ENCODE data around the gene FOXJ1. TPM values are rescaled to one million over a fixed set of nuclear protein-coding genes. Genes with fewer than 3 reads are reported as not detected.
"Not testable (repeated sequence)": the region's sequence is repeated elsewhere in the genome, so short reads cannot be mapped to it uniquely, and the experiment has no call there.

Gene FOXJ1, protein sequence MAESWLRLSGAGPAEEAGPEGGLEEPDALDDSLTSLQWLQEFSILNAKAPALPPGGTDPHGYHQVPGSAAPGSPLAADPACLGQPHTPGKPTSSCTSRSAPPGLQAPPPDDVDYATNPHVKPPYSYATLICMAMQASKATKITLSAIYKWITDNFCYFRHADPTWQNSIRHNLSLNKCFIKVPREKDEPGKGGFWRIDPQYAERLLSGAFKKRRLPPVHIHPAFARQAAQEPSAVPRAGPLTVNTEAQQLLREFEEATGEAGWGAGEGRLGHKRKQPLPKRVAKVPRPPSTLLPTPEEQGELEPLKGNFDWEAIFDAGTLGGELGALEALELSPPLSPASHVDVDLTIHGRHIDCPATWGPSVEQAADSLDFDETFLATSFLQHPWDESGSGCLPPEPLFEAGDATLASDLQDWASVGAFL
- total RNA-seq, result under 1 TPM; 0.20 to 0.48 TPM

DNA sequence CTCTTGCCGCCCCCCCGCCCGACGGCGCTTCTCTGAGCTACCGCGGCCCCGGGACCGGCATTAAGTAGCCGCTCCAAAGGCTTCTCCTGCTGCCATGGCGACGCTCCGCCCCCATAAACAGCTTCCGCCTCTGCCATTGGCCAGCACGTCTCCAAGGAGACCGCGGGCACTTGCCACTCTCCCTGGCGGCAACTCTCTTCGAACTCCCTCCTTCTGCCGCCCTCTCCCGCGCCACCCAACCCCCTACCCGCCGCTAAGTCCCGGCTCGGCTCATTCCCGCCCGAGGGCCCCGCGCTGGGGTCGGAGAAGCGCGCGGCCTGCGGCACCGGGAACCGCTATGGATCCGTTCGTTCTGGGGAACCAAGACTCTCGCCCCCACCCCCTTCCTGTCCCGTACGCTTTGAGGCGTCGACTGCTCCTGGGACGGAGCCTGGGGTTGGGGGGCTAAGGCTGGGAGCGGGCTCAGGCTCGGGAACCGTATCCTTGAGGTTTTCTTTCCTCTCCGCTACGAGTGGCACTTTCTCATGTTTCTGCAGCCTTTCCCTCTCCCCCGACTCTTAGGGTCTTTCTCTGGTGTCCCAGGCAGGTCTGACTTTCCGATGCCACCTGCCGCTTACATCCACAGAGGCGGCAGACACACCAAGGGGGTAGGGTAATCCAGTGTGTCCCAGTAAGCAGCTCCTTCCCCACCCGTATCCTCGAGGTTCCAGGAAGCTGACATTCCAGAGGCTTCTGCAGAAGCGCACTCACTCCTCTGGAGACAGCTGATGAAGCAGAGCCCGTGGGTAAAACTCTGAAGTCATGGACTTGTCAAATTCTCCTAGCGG lies at the start of gene FOXJ1:
Gene FOXJ1 (minus strand): TSS at position 34 of the 827 bp plus-strand sequence. CDS start 850 bp downstream, outside the sequence.
- DNase-seq, result peak; percentile 92
- CTCF ChIA-PET, result interaction anchor here (0.6 to 4.8 kb wide), 13 partner anchors 9 to 138 kb away, joined by 3 to 18 read pairs (median 4); no protein-coding TSS in a partner anchor
- Mint-ChIP-seq H3K9me3 (no peaks in the 10 kb centered on the region), H3K27me3 (peaks cover 15% of the 10 kb centered on the region), H3K27ac (peak within 1 kb of the TSS; percentile 69), H3K4me3 (peak within 1 kb of the TSS; percentile 71), H3K36me3 (ENCODE audit: low read depth) (peaks cover 16% of the 10 kb centered on the region), H3K4me1 (peaks cover 58% of the 10 kb centered on the region)
- POLR2A ChIA-PET, result no interaction called here

DNA sequence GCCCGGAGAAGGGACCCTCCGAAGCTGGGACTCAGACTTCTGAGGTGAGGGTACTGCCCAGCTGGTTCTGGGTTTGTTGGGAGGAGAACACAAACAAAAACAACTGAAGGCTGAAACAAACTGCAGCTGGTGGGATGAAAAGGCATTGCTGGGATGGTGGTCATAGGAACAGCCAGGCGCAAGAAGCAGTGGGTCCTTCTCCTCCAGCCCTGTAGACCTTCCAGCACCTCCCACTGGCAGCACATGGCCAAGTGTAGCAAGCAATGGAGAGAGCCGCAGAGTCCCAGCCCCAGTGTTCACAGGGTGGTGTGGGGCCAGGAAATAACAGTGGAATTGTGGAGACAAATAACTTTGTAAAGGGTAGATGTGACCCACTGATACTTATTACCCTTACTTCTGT lies 48.7 kb upstream of the FOXJ1 start:
- Mint-ChIP-seq H3K27me3 (no peaks in the 10 kb centered on the region), H3K36me3 (ENCODE audit: low read depth) (peaks cover 52% of the 10 kb centered on the region), H3K27ac (peak overlapping the region; percentile 96), H3K4me3 (peak overlapping the region; percentile 37), H3K4me1 (peaks cover 78% of the 10 kb centered on the region), H3K9me3 (peaks cover 2% of the 10 kb centered on the region)
- ChIA-PET CTCF (interaction anchor here (0.9 to 5.6 kb wide), 6 partner anchors 10 to 23 kb away, joined by 4 to 59 read pairs (median 5); no protein-coding TSS in a partner anchor), POLR2A (interaction anchor here (0.6 to 1.2 kb wide), 3 partner anchors 56 to 77 kb away, joined by 3 to 4 read pairs (median 3); partner anchors contain the start of gene UBALD2)
- DNase-seq, result no peak

DNA sequence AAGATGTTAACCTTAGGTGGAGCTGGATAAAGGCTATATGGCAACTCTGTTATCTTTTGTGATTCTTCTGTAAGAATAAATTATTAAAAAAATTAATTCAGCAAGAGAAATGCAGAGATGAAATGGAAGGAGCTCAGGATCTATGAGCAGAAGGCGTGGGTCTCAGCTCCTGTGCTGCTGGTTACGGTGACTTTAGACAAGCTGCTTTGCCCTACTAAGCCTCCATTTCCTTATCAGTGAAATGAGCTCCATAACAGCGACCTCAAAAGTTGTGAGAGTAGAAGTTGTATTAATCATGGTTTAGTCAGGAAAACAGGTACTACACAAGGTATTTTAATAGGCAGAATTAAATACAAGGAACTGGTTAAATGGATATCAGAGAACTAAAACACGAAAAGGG lies 48.2 kb upstream of the FOXJ1 start:
- peaks cover 78% of the 10 kb centered on the region for H3K4me1 Mint-ChIP-seq
- peak overlapping the region; percentile 96 for H3K27ac Mint-ChIP-seq
- peak overlapping the region; percentile 37 for H3K4me3 Mint-ChIP-seq
- ChIA-PET POLR2A (interaction anchor here (0.6 to 1.2 kb wide), 3 partner anchors 56 to 78 kb away, joined by 3 to 4 read pairs (median 3); partner anchors contain the start of gene UBALD2), CTCF (interaction anchor here (0.9 to 5.6 kb wide), 6 partner anchors 9 to 22 kb away, joined by 4 to 59 read pairs (median 5); no protein-coding TSS in a partner anchor)
- no peaks in the 10 kb centered on the region for H3K27me3 Mint-ChIP-seq
- no peak for DNase-seq
- peaks cover 52% of the 10 kb centered on the region for H3K36me3 Mint-ChIP-seq (ENCODE audit: low read depth)
- H3K9me3 Mint-ChIP-seq, result peaks cover 2% of the 10 kb centered on the region

DNA sequence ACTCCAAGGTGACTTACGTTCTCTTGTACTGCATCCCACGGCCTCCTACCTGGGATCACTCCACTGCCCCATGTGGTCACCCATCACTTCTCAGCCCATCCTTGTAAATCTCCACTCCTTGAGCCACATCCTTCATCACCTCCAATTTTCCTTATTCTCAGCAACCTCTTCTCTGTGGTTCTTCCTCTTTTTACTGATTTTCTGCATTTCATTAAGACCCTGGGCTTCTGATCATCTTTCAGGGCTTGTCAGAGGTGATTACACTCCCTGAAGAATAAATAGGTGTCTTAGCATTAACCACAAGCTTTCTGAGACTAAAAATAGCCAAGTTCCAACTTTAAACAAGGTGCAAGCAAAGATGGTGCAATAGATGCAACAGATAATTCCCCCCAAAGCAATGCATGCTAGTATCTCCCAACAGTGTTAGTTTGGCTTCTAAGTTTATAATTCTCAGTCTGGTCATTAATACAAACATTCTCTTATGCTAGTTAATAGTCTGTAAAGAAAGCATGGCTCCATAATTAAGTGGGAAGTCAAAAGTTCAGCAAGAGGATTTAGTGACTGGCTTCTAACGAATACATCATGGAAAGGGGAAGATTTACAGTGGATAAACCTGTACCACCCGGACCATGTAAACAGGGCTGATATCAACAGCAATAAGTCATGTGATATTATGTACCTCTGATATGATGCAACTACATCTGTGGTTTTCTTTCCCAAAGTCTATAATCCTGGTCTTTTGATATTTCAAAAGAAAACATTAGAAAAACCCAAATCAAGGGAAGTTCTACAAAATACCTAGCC lies 47.4 kb upstream of the FOXJ1 start:
- Mint-ChIP-seq H3K9me3 (peaks cover 2% of the 10 kb centered on the region), H3K36me3 (ENCODE audit: low read depth) (peaks cover 44% of the 10 kb centered on the region), H3K27me3 (no peaks in the 10 kb centered on the region), H3K4me3 (peak overlapping the region; percentile 10), H3K4me1 (peaks cover 73% of the 10 kb centered on the region), H3K27ac (peak overlapping the region; percentile 96)
- CTCF ChIA-PET, result interaction anchor here (0.6 to 5.6 kb wide), 6 partner anchors 8 to 67 kb away, joined by 3 to 59 read pairs (median 4); no protein-coding TSS in a partner anchor
- POLR2A ChIA-PET, result interaction anchor here (1.2 kb wide), 2 partner anchors 77 to 79 kb away, joined by 3 to 4 read pairs; partner anchors contain the start of gene UBALD2
- DNase-seq, result no peak

DNA sequence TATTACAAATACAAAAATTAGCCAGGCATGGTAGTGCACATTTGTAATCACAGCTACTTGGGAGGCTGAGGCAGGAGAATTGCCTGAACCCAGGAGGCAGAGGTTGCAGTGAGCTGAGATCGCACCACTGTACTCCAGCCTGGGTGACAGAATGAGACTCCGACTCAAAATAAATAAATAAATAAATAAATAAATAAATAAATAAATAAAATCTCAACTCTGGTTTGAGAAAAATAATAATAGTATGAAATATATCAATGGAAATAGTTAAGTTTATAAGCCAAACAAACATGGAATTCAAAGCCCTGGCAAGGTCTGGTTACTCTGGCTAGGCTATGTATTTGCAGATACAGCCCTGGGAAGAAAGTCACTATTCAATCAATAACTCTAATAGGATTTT lies 45.7 kb upstream of the FOXJ1 start:
- H3K9me3 Mint-ChIP-seq, H3K27me3 Mint-ChIP-seq, POLR2A ChIA-PET, DNase-seq, H3K4me3 Mint-ChIP-seq: not testable (repeated sequence)
- Mint-ChIP-seq H3K27ac (peak overlapping the region; percentile 13), H3K36me3 (ENCODE audit: low read depth) (peaks cover 45% of the 10 kb centered on the region), H3K4me1 (peaks cover 65% of the 10 kb centered on the region)
- CTCF ChIA-PET, result interaction anchor here (1.5 kb wide), 1 partner anchor 13 kb away, joined by 3 read pairs; no protein-coding TSS in a partner anchor

DNA sequence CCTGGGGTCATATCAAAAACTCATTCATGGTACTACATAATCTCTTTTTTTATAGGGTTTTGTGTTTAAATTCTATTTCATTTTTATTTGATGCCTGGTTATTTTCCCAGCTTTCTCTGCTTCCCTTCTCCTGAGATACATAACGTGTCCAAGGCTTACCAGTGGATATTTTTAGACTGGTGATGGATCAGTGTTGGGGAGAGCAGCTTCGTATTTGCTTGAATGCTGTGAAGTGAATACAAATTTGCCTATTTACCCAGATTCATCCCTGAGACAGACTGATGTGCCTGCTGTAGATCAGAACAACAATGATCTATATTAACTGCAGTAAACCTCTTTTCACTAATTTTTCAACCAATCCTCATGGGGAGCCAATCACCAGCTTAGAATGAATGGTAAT lies 43.2 kb upstream of the FOXJ1 start:
- H3K4me3 Mint-ChIP-seq, result no peak overlapping the region
- ChIA-PET CTCF (interaction anchor here (0.6 to 2.1 kb wide), 6 partner anchors 9 to 95 kb away, joined by 3 to 10 read pairs (median 4); no protein-coding TSS in a partner anchor), POLR2A (interaction anchor here (0.6 kb wide), 1 partner anchor 53 kb away, joined by 11 read pairs; no protein-coding TSS in a partner anchor)
- DNase-seq, result no peak
- no peaks in the 10 kb centered on the region for H3K9me3 Mint-ChIP-seq
- H3K36me3 Mint-ChIP-seq (ENCODE audit: low read depth), result peaks cover 52% of the 10 kb centered on the region
- peaks cover 71% of the 10 kb centered on the region for H3K4me1 Mint-ChIP-seq
- H3K27me3 Mint-ChIP-seq, result no peaks in the 10 kb centered on the region
- no peak overlapping the region for H3K27ac Mint-ChIP-seq

DNA sequence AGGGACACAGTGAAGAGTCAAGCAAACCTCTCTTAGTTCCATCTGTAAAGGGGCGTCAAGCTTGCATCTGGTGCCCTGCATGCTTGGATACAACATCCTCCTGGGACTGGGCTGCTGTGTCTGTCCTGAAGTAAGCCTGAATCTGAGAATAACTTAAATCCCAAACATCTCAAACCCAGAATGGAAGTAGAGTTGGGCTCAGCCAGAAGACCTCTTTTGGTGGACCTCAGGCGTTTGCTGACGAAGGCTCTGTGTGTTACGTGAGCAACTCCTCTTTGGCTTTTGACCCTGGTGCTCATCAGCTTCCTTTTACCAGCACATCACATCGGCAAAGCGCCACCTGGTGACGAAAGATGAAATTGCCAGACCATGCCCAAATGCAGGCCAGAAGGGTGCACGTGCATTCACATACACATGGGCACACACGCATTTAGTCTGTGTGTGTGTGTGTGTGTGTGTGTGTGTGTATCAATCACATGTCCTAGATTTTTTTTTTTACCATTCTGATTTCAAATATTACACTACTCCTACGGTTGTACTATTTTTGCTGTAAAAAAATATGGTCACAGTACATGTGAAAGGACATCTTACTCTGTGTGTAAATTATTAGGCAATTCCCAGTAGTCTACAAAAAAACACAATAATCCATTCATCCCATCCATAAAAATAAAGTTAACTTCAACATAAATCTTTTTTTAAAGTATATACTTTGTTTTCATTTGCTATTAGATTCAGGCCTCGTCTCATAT lies 41.1 kb upstream of the FOXJ1 start:
- H3K36me3 Mint-ChIP-seq (ENCODE audit: low read depth), result peaks cover 48% of the 10 kb centered on the region

DNA sequence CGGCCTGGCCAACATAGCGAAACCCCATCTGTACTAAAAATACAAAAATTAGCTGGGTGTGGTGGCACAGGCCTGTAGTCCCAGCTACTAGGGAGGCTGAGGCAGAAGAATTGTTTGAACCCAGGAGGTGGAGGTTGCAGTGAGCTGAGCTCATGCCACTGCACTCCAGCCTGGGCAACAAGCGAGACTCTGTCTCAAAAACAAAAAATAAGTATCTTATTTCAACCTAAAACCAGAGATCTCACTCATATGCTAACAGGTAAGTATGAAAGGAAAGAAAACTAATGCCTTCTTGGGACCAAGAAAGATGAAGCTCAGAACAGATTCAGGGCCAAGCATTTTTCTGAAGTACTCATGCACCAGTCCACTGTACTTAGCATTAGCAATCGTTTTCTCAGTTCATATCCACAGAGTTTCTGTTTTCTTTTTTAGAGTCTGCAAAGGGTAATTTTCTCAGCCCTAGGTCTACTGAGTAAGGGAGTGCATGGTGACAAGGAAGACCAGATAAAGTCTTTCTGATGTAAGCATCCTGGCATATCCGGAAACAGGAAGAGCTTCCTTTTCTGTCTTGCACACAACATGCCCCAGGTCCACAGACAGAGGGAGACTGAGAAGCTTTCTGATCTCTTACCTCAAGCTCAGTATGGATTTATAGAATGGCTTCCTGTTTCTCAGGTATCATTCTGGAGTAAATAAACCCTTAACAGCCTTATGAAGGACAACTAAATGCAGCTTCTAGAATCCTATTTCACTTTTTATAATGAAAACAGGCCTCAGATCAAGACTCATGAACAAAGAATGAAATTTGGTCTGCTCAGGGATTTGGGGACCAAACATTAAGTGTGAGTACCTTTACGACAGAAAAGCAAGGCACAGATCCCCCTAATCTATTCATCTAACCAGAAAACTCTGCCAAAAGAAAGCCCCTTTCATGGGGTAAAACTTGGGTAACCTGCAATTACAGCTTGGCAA lies 38.7 kb upstream of the FOXJ1 start:
- peak overlapping the region; percentile 94 for H3K27ac Mint-ChIP-seq
- peaks cover 46% of the 10 kb centered on the region for H3K36me3 Mint-ChIP-seq (ENCODE audit: low read depth)
- no peaks in the 10 kb centered on the region for H3K9me3 Mint-ChIP-seq
- ChIA-PET POLR2A (interaction anchor here (0.6 to 1.6 kb wide), 14 partner anchors 12 to 92 kb away, joined by 3 to 10 read pairs (median 4); partner anchors contain the start of gene UBALD2), CTCF (interaction anchor here (0.8 to 5.4 kb wide), 23 partner anchors 11 to 100 kb away, joined by 3 to 59 read pairs (median 4); partner anchors contain the start of genes FOXJ1 and UBALD2)
- peaks cover 62% of the 10 kb centered on the region for H3K4me1 Mint-ChIP-seq
- peak overlapping the region; percentile 41 for H3K4me3 Mint-ChIP-seq
- no peaks in the 10 kb centered on the region for H3K27me3 Mint-ChIP-seq
- peak; percentile 68 for DNase-seq

More for the DNA sequence above, 41.1 kb upstream of the FOXJ1 start:
- H3K27me3 Mint-ChIP-seq, result no peaks in the 10 kb centered on the region
- no peaks in the 10 kb centered on the region for H3K9me3 Mint-ChIP-seq
- H3K27ac Mint-ChIP-seq, result peak overlapping the region; percentile 93
- peak overlapping the region; percentile 8 for H3K4me3 Mint-ChIP-seq
- ChIA-PET POLR2A (interaction anchor here (0.5 to 1.0 kb wide), 5 partner anchors 56 to 89 kb away, joined by 3 to 6 read pairs (median 3); no protein-coding TSS in a partner anchor), CTCF (interaction anchor here (0.6 to 5.4 kb wide), 49 partner anchors 9 to 1190 kb away, joined by 3 to 59 read pairs (median 4); partner anchors contain the start of genes EXOC7 and UBALD2)
- DNase-seq, result peak; percentile 96
- H3K4me1 Mint-ChIP-seq, result peaks cover 69% of the 10 kb centered on the region

DNA sequence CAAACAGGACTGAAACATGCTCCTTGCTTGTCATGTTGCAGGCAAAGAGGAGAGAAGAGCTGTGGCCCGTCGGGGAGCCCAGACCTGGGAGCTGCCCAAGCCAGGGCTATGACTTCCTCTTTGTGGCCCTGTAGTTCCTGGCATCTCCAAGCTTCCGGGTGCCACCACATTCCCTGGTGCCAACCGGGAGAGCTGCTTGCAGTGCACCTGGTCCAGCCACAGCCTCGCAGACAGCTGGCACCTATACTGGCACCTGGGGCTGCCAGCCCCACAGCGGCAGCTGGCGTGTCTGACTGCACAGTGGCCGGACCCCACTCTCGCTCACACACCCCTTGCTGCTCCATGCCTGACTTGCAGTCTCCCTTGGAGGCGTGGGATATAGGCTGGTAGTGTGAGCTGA lies 37.1 kb upstream of the FOXJ1 start:
- H3K4me3 Mint-ChIP-seq, result no peak overlapping the region
- no peaks in the 10 kb centered on the region for H3K27me3 Mint-ChIP-seq
- no peaks in the 10 kb centered on the region for H3K9me3 Mint-ChIP-seq
- H3K4me1 Mint-ChIP-seq, result peaks cover 53% of the 10 kb centered on the region
- no peak for DNase-seq
- peak overlapping the region; percentile 94 for H3K27ac Mint-ChIP-seq
- peaks cover 40% of the 10 kb centered on the region for H3K36me3 Mint-ChIP-seq (ENCODE audit: low read depth)
- POLR2A ChIA-PET, result interaction anchor here (0.6 to 1.0 kb wide), 2 partner anchors 33 to 90 kb away, joined by 3 read pairs; no protein-coding TSS in a partner anchor
- CTCF ChIA-PET, result interaction anchor here (0.6 to 5.4 kb wide), 10 partner anchors 9 to 102 kb away, joined by 3 to 59 read pairs (median 4); no protein-coding TSS in a partner anchor
